ENCODE data around the gene BTBD16. TPM values are rescaled to one million over a fixed set of nuclear protein-coding genes. Genes with fewer than 3 reads are reported as not detected.

The BTBD16 gene
- total RNA-seq, 2 donors from 2014 or later, result not detected

DNA sequence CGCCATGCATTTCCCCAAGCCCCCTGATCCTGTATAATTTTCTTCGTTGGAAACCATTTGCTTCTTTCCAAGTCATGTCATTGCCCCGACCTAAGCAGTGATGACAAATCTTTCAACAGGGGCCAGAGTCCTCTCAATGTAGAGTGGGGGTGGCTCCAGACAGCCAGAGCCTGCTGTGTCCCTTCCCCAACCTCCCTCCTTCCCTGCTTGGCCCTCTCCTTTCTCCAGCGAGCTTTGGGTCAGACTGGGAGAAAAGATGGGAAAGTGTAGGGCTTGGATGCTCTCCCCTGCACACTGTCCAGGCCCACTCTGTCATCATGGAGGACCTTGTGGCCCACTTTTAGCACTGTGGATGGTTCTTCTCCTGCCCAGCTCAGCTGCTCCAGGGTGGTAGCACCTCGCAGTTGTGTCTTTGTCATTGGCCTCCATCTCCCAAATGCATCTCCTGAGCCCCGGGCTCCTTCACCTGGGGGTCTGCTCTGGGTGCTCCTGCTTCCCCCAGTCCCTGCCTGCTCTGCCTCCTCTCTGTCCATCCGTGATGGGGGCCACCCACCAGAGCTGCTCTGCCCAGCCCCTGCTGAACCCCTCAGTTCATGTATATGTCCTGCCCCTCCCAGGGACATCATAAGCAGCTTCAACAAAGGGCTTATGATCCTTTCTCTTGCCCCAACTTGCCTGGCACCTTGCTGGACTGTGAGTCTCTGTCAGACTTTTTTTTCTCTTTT lies 37.5 kb downstream of the BTBD16 start:
- no peak for TF ChIP-seq POLR2A (IDR thresholded peaks at IDR 0.05)
- TF ChIP-seq, protein P1, sequence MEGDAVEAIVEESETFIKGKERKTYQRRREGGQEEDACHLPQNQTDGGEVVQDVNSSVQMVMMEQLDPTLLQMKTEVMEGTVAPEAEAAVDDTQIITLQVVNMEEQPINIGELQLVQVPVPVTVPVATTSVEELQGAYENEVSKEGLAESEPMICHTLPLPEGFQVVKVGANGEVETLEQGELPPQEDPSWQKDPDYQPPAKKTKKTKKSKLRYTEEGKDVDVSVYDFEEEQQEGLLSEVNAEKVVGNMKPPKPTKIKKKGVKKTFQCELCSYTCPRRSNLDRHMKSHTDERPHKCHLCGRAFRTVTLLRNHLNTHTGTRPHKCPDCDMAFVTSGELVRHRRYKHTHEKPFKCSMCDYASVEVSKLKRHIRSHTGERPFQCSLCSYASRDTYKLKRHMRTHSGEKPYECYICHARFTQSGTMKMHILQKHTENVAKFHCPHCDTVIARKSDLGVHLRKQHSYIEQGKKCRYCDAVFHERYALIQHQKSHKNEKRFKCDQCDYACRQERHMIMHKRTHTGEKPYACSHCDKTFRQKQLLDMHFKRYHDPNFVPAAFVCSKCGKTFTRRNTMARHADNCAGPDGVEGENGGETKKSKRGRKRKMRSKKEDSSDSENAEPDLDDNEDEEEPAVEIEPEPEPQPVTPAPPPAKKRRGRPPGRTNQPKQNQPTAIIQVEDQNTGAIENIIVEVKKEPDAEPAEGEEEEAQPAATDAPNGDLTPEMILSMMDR (IDR thresholded peaks at IDR 0.05), result no peak
- Histone ChIP-seq H3K4me1 (peaks cover 51% of the 10 kb centered on the region), H3K4me3 (no peak overlapping the region), H3K27me3 (no peaks in the 10 kb centered on the region), H3K9me3 (no peaks in the 10 kb centered on the region), H3K36me3 (replicated peaks in 1 of 2; ENCODE audit: insufficient read depth in 1 of 2, low read depth in 2 of 2) (no peaks in the 10 kb centered on the region), H3K27ac (peak overlapping the region; percentile 33 to 83 (median 76))
- no peak for DNase-seq
- 90 to 91% methylated on average over 7 of the region's 7 CpGs for WGBS, 2 donors
- no peak for ATAC-seq
- intact Hi-C loops (cut with DNase I), result no loop called here

DNA sequence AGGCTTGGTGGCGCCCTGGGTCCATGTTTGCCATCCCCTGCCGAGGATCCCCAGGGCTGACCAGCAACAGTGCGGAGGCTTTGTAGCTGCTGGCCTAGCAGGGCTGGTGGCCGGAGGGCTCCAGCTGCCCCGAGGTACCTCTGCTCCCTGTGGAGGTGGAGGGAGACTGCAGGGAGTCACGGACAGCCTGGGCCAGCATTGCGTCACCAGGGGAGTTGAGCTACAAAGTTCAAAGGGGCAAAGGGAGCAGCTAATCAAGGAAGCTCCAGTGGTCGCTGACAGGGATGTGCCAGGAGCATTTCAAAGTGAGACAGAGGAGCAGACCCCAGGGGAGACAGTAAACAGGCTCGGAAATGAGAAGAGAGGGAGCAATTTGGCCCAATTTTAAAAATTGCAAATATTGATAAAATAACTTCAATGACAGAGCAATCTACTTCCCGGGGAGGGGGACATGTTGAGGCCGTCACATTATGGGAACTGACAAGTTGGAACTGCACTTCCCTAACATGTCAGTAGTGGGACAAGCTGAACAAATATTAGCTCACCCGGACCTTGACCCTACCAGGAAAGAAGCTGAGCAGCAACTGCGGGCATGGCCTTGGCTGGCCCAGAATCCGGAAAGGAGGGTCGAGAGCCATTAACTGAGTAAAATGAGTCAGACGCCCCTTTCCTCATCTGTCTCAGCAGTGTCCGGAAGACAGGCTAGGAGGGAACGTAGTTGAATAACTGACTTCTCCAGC lies 39.4 kb downstream of the BTBD16 start:
- no peak overlapping the region for H3K4me3 ChIP-seq
- ATAC-seq (peak; percentile 86), DNase-seq (peak; percentile 67 to 85 (median 72))
- H3K27ac ChIP-seq, result peak overlapping the region; percentile 33 to 70 (median 63)
- TF ChIP-seq, protein P1 (IDR thresholded peaks at IDR 0.05), result peak in 3 of 7 experiments; percentile 21 to 35 (median 22)
- peak in 1 of 3 donors; percentile 17 for TF ChIP-seq POLR2A (IDR thresholded peaks at IDR 0.05)
- H3K36me3 ChIP-seq (replicated peaks in 1 of 2; ENCODE audit: insufficient read depth in 1 of 2, low read depth in 2 of 2), result no peaks in the 10 kb centered on the region
- peaks cover 51% of the 10 kb centered on the region for H3K4me1 ChIP-seq
- intact Hi-C loops (cut with DNase I), result no loop called here
- H3K9me3 ChIP-seq, result no peaks in the 10 kb centered on the region
- H3K27me3 ChIP-seq, result no peaks in the 10 kb centered on the region
- 35 to 39% methylated on average over 17 to 18 of the region's 18 CpGs for WGBS, 2 donors

DNA sequence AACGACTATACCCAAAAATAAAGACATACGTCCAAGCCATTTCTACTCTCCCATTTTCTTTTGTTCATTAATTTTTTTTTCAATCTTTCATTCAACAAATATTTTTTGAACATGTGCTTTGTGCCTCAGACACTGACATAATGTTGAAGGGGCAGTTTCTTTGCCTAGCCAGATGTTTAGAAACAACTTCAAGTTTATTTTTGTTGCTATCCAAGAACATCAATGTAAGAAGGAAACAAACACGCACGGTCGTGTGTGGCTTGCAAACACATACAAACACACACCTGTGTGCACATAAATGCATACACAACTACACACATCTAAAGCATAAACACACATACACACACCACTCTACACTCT lies 39.9 kb downstream of the BTBD16 start:
- no peak for ATAC-seq
- Histone ChIP-seq H3K36me3 (replicated peaks in 1 of 2; ENCODE audit: insufficient read depth in 1 of 2, low read depth in 2 of 2) (no peaks in the 10 kb centered on the region), H3K4me3 (no peak overlapping the region), H3K27ac (peak overlapping the region in 3 of 4 donors; percentile 57 to 70 (median 69)), H3K9me3 (no peaks in the 10 kb centered on the region), H3K4me1 (peaks cover 51% of the 10 kb centered on the region), H3K27me3 (no peaks in the 10 kb centered on the region)
- no peak for TF ChIP-seq POLR2A (IDR thresholded peaks at IDR 0.05)
- TF ChIP-seq, protein P1 (IDR thresholded peaks at IDR 0.05), result no peak
- 40 to 41% methylated on average over 5 of the region's 5 CpGs for WGBS, 2 donors
- intact Hi-C loops (cut with DNase I), result no loop called here
- no peak for DNase-seq

DNA sequence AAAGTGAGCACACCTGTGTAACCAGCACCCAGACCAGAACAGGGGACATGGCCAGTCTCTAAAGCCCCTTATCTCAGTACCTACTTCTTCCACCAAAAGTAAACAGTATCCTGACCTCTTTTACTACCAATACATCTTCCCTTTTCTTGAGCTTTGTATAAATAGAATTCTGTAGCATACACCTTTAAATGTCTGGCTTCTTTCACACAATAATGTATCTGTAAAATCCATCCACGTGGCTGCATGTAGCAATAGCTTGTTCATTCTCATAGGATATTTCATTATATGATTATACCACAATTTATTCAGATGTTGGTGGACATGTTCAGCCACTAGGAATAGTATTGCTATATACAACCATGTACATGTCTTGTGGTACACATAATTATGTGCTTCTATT lies 40.6 kb downstream of the BTBD16 start:
- TF ChIP-seq, protein P1 (IDR thresholded peaks at IDR 0.05), result no peak
- TF ChIP-seq POLR2A (IDR thresholded peaks at IDR 0.05), result no peak
- Histone ChIP-seq H3K27me3 (no peaks in the 10 kb centered on the region), H3K36me3 (replicated peaks in 1 of 2; ENCODE audit: insufficient read depth in 1 of 2, low read depth in 2 of 2) (no peaks in the 10 kb centered on the region), H3K27ac (peak overlapping the region in 1 of 4 donors; percentile 70), H3K4me1 (peaks cover 51% of the 10 kb centered on the region), H3K9me3 (no peaks in the 10 kb centered on the region), H3K4me3 (no peak overlapping the region)
- DNase-seq (no peak), ATAC-seq (no peak)
- WGBS, 2 donors, result 19 to 29% methylated on average over 1 of the region's 1 CpG
- intact Hi-C loops (cut with DNase I), result no loop called here

Measured in body of pancreas (tissue), 4 donors.